ENCODE data around the gene DLGAP4. TPM values are rescaled to one million over a fixed set of nuclear protein-coding genes. Genes with fewer than 3 reads are reported as not detected.

The DLGAP4 gene
- total and polyA plus RNA-seq, 2 of the 13 experiments (the other 11 are each of a cell fraction or from before 2014, with no cell fraction given): 15.2 to 26.7 TPM

DNA sequence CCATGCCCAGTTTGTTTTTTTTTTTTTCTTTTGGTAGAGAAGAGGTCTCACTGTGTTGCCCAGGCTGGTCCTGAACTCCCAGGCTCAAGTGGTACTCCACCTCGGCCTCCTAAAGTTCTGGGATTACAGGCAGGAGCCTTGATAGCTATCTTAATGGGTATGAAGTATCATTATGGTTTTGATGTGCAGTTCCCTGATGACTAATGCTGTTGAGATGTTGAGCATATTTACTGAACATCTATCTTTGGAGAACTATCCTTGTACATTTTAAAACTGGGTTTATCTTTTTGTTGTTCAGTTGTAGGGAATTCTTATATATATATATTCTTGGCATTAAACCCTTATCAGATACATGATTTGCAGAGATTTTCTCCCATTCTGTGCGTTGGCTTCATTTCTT is 213.8 kb downstream of the DLGAP4 start:
- Histone ChIP-seq H3K27me3 (ENCODE audit: control insufficient read depth in 1 of 2, insufficient read depth in 2 of 2, low read length in 2 of 2) (no peaks in the 10 kb centered on the region), H3K4me2 (ENCODE audit: low read depth, low read length) (no peak overlapping the region), H3K4me1 (ENCODE audit: insufficient read depth, low read length) (no peaks in the 10 kb centered on the region), H2AFZ (ENCODE audit: low read length) (no peak overlapping the region), H4K20me1 (ENCODE audit: insufficient read depth, low read length) (no peaks in the 10 kb centered on the region), H3K9me3 (ENCODE audit: low read length) (no peaks in the 10 kb centered on the region), H3K27ac (ENCODE audit: extremely low read length, insufficient read depth, low read length) (no peak overlapping the region), H3K4me3 (replicated peaks in 1 of 3; ENCODE audit: insufficient read depth in 1 of 3, low read depth in 2 of 3, low read length in 3 of 3) (no peak overlapping the region), H3K79me2 (ENCODE audit: insufficient read depth, low read length) (no peaks in the 10 kb centered on the region), H3K36me3 (replicated peaks in 1 of 2; ENCODE audit: control insufficient read depth in 1 of 2, insufficient read depth in 2 of 2, low read length in 2 of 2) (peaks cover 23 to 71% of the 10 kb centered on the region in 2 experiments), H3K9ac (ENCODE audit: insufficient read depth, low read depth, low read length) (no peak overlapping the region)
- ATAC-seq (no peak), DNase-seq (ENCODE audit: low spot score) (no peak), FAIRE-seq (no peak)
- in situ Hi-C loops (cut with HindIII; ENCODE audit: extremely low pct_ligation_motif_present, low pct_unique_long_range_greater_than_20kb): no loop called here
- CTCF ChIA-PET (ENCODE audit: low intra/inter-chr PET ratio, low total read pairs): no interaction called here
- 96% methylated on average over 2 of the region's 2 CpGs for WGBS (ENCODE audit: low lambda C conversion rate)
- no TSS peak for BruUV-seq (replicated peaks)
- TF ChIP-seq ZNF292 (CRISPR knock-in tag; IDR thresholded peaks at IDR 0.05; ENCODE audit: borderline replicate concordance, low read depth) (no peak), ZNF20 (CRISPR knock-in tag; IDR thresholded peaks at IDR 0.05) (no peak), SALL2 (CRISPR knock-in tag; IDR thresholded peaks at IDR 0.05) (no peak), NFKBIZ (CRISPR knock-in tag; IDR thresholded peaks at IDR 0.05) (no peak), SMAD3 (CRISPR knock-in tag; IDR thresholded peaks at IDR 0.05) (no peak), ZNF569 (CRISPR knock-in tag; IDR thresholded peaks at IDR 0.05; ENCODE audit: borderline replicate concordance) (no peak), CHCHD3 (CRISPR knock-in tag; IDR thresholded peaks at IDR 0.05) (no peak), SNRNP70 (IDR thresholded peaks at IDR 0.05; ENCODE audit: low read depth, low read length) (no peak), ZNF766 (CRISPR knock-in tag; IDR thresholded peaks at IDR 0.05; ENCODE audit: borderline replicate concordance) (no peak), ZNF274 (CRISPR knock-in tag; IDR thresholded peaks at IDR 0.05) (no peak), SP5 (CRISPR knock-in tag; IDR thresholded peaks at IDR 0.05; ENCODE audit: borderline replicate concordance, low read depth) (no peak), NFYC (CRISPR knock-in tag; IDR thresholded peaks at IDR 0.05) (no peak), FOXP1 (IDR thresholded peaks at IDR 0.05) (no peak), FOXP1 (CRISPR knock-in tag; IDR thresholded peaks at IDR 0.05) (no peak), GPN1 (CRISPR knock-in tag; IDR thresholded peaks at IDR 0.05; ENCODE audit: borderline replicate concordance) (no peak)
- TF ChIP-seq, protein P1, sequence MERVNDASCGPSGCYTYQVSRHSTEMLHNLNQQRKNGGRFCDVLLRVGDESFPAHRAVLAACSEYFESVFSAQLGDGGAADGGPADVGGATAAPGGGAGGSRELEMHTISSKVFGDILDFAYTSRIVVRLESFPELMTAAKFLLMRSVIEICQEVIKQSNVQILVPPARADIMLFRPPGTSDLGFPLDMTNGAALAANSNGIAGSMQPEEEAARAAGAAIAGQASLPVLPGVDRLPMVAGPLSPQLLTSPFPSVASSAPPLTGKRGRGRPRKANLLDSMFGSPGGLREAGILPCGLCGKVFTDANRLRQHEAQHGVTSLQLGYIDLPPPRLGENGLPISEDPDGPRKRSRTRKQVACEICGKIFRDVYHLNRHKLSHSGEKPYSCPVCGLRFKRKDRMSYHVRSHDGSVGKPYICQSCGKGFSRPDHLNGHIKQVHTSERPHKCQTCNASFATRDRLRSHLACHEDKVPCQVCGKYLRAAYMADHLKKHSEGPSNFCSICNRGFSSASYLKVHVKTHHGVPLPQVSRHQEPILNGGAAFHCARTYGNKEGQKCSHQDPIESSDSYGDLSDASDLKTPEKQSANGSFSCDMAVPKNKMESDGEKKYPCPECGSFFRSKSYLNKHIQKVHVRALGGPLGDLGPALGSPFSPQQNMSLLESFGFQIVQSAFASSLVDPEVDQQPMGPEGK (CRISPR knock-in tag; IDR thresholded peaks at IDR 0.05): no peak
- intact Hi-C loops (cut with micrococcal nuclease; ENCODE audit: unreplicated experiment): no loop called here
- POLR2A ChIA-PET: interaction anchor here (1.4 kb wide), 1 partner anchor 566 kb away, joined by 3 read pairs; the partner anchor contains the start of gene SCAND1

Measured in HepG2 (cell line).